Hair follicle dermal papilla cell (primary cell): ENCODE data around the gene PYHIN1. TPM values are rescaled to one million over a fixed set of nuclear protein-coding genes. Genes with fewer than 3 reads are reported as not detected.

ENCODE experiments used
- total RNA-seq: library from RNA; depleted of rRNA; stranded (reverse); fragments of >200 nt; gene quantifications from 2 replicates; pipeline ENCODE4 v1.2.3, GENCODE V29; 2012

The PYHIN1 gene
- total RNA-seq, result 0.12 TPM in 1 of 2 replicates, not detected in the other

GRCh38 chr1:158931055-158931737, at the start of gene PYHIN1:
PYHIN1 (plus strand) TSS chr1:158931552; CDS start chr1:158936911, 5,359 bp downstream.

DNA sequence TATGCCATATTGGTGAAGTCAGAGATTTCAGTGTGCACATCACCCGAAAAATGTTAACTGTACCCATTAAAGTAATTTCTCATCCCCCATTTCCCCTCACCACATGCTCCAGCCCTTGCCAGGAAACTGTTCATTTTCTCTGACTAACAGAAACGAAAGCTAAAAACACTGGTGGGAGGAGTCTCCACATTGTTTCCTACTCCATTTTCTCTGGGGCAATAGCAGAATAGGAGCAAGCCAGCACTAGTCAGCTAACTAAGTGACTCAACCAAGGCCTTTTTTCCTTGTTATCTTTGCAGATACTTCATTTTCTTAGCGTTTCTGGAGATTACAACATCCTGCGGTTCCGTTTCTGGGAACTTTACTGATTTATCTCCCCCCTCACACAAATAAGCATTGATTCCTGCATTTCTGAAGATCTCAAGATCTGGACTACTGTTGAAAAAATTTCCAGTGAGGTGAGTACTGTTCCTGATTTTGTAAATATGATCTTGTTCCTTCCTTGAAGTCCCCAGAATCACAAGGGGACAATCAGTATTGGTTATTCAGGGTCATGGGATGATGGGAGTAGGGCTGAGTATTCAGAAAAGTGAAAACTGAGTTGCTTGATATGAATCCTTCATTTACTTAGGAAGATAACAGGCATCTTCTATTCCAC, 78.5 kb downstream of the PYHIN1 start, which contains the start of gene IFI16:
Gene IFI16 (plus strand): TSS at position 204 of the 658 bp plus-strand sequence. CDS start 4,774 bp downstream, outside the sequence.

Other genes with a start within 250 kb of the PYHIN1 start
- gene SPTA1, start 244.8 kb upstream of the PYHIN1 start, total RNA-seq, result not detected in 2 replicates
- not detected in 2 replicates for gene OR6K2, start 230.9 kb upstream of the PYHIN1 start, total RNA-seq
- not detected in 2 replicates for gene OR6K3, start 210.8 kb upstream of the PYHIN1 start, total RNA-seq
- gene OR6K6, start 176.8 kb upstream of the PYHIN1 start, total RNA-seq, result not detected in 2 replicates
- gene OR6N1, start 159.4 kb upstream of the PYHIN1 start, total RNA-seq, result not detected in 2 replicates
- not detected in 2 replicates for gene OR6N2, start 150.3 kb upstream of the PYHIN1 start, total RNA-seq
- gene MNDA, start 100.2 kb upstream of the PYHIN1 start, total RNA-seq, result not detected in 2 replicates
- 92.7 and 94.8 TPM in 2 replicates for gene IFI16, start 78.4 kb downstream of the PYHIN1 start, total RNA-seq
- not detected in 2 replicates for gene AIM2, start 145.2 kb downstream of the PYHIN1 start, total RNA-seq
- 0.12 and 0.49 TPM in 2 replicates for gene CADM3, start 240.1 kb downstream of the PYHIN1 start, total RNA-seq